Fibroblast of skin of right biceps (primary cell): ENCODE measurements around the gene GCA.
A peak's percentile ranks its signal among the peaks of the same experiment; 100 is the strongest.

ENCODE experiments used
- DNase-seq: peaks from one replicate; pipeline ENCODE4 v3.0.0-alpha.2; 2013

GCA gene

GRCh38 chr2:162343824-162344616 is at the start of gene GCA:
GCA (plus strand) TSS chr2:162344132; CDS start chr2:162344249, 117 bp downstream.
- DNase-seq: peak; percentile 92

- DNase-seq: no peak
Observed at GRCh38 chr2:162295009-162295408, 48.9 kb upstream of the GCA start.

DNA sequence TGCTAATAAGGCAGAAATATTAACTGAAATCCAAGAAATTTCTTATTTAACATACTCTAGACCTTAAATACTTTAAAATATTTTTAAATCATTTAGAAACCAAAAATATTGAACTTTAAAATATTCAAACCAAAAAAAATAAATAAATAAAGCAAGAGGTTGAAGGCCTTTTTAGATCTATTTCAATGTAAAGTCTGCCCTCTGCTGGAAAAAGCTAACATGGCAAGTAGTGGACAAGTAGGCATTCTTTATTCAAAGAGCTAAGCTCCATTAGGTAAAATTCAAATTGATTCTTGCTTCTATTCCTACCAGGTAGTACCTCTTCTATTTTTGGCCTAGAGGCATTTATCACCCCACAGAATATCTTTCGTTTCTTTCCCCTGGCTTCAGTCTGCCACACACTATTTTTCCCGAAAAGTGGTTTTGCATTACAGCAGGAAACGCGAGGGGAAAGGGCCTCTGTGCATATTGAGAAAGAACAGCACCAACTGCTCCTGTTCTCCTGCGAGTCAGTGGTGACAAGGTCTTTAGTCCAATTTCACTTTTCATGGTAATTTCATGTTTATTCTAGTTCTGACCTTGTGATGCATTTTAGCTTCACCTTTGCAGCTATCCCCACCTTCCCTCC is 45.9 kb upstream of the GCA start:
- peak; percentile 78 for DNase-seq

DNA sequence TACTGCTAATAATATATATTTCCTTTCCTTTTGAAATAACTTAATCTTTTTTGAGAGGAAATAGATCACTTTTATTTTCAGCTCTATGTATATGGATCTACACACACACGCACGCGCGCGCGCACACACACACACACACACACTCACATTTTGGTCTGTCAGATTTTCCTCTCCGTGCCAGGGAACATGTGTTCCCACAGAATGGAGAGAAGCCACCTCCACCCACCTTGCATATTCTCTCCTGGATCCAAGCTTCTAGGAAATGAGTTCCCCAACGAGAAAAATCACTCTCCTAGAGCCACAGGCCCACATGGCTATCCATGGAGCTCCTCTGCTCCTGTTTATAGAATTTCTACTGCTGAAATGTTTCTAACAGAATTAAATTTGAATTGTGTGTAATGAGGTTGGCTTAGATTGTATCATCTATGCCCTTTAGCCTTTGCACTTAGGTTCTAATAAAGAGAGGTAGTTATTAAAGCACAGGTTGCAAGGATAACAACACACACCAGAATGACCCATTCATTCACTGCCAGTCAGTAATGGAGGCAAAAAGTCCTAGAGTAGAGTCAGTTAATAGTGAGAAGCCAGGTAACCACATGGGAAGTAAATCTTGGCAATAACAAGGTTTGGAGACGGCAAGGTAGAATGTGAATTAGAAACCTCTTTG is 45.1 kb upstream of the GCA start:
- DNase-seq: no peak

DNA sequence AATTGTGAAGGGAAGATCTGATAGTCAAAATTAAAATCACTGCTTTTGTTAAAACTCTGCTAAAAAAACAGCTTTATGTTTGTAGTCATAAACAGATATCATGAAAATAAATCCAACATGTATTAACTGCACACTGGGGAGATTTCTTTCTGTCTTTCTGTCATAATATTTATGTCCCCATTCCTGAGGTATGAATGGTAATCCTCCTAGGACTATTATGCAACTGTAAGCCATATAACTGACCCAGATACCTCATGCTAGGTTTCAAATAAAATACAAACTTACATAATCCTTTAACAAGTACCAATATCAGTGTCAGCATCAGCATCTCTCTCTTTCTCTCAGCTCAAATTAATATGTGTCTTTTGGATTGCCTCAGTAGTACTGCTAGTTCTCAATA is 43.7 kb upstream of the GCA start:
- DNase-seq: no peak

DNA sequence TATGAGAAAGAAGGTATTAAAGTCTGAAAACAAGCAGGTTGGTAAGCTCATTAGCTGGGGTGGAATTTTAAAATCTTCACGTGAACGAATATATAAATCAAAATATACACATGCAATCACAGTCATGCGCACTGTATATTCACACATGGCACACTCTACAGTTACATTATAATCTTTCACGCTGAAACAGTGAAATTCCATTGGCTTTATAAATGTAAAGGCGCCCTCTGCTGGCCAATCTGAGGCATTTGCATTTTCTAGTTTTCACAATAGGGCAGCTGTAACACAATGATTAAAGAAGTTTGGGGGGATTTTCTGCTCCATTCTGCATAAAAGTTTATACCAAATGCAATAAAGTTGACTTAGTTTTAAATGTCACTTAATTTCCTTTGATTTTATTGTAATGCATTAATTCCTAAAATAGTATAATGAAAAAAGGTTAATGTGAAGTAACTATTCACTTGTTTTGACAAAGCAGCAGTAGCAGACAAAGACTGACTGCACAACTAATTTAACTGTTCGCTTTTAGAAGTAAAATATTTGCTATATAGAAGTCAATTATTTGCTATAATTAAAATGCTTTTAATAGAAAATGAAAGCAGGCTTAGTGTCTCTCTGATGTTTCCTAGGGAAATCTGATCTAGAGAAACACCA is 42.7 kb upstream of the GCA start:
- peak; percentile 67 for DNase-seq

DNA sequence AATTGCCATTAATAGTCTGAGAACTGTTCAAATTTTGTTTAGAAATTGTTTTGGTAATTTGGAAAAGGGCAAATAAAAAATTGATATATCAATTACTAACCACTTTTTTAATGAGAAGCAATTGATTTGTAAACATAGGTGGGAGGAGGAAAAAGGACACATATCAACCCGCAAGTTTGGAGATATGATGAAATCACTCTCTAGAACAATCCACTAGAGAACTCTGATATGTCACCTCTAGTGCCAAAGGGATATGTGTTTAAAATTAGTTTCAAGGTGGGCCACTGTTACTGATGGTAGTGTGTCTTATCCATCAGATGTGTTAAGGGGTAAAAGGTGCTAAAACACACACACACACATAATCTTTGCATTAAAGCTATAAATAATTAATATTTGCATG is 42.1 kb upstream of the GCA start:
- DNase-seq: no peak

DNA sequence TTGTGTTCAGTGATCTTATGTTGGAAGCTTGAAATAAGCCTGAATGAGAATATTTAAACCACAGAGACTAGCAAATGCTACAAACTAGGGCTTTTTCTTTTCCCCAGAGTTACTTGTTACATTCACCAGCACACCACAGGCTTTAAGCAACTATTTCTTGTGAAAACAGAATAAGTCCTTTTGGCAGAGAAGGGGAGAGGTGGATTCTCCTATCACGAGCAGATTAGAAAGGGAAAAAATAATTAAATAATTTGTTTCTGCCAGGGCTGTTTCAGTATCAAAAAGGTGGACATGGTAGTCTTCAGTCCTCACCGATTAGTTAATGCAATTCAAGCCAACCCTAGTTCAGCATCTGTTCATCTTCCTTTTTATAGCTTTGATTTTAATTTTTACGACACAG is 38.0 kb upstream of the GCA start:
- no peak for DNase-seq

DNA sequence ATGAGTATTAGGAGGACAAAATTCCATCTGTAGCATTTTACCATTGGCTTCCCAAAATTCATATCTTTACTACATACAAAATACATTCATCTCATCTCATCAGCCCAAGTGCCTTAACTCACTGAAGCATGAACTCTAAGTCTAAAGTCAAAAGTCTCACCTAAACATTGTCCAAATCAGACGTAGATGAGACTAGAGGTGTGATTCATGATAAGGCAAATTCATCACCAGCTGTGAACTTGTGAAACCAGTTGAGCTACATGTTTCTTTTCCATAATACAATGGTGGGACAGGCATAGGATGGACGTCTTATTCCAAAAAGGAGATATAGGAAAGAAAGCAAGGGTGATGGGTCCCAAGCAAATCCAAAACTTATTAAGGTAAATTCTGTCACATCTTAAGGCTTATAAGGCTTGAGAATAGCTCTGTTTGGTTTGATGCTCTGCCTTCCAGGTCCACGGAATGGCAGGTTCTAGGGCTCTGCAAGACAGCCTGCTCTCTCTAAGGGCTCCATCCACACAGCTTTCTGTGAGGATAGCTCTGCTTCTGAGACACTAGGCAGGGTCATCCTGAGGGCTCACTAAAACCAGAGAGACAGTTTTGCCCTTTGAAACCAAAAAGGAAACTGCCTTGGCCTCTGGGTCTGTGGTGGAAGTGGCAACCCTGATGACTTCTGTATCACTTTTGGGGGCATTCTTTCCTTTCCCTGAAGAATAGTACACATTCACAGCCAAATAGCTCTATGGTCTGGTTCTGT is 35.0 kb upstream of the GCA start:
- DNase-seq: no peak

- DNase-seq: no peak
Observed at GRCh38 chr2:162312853-162313252, 31.1 kb upstream of the GCA start.

- no peak for DNase-seq
Observed at GRCh38 chr2:162315938-162316337, 28.0 kb upstream of the GCA start.

DNA sequence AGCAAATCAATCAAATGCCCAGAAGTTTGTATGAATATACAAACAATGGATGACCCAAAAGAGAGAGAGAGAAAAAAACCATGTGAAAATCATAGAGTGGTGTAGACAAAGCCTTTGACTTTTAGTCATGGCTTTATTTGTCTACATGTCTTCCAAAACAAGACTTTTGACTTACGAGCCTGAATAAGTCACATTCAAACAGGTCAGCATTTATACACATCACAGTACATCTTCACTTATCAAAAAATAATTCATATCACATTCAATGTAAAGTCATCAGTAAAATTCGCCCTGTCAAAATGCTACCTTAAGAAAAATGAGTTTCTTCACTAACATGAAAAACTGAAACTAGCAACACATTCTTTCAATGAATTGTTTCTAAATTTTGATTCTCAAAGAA is 27.3 kb upstream of the GCA start:
- no peak for DNase-seq

DNA sequence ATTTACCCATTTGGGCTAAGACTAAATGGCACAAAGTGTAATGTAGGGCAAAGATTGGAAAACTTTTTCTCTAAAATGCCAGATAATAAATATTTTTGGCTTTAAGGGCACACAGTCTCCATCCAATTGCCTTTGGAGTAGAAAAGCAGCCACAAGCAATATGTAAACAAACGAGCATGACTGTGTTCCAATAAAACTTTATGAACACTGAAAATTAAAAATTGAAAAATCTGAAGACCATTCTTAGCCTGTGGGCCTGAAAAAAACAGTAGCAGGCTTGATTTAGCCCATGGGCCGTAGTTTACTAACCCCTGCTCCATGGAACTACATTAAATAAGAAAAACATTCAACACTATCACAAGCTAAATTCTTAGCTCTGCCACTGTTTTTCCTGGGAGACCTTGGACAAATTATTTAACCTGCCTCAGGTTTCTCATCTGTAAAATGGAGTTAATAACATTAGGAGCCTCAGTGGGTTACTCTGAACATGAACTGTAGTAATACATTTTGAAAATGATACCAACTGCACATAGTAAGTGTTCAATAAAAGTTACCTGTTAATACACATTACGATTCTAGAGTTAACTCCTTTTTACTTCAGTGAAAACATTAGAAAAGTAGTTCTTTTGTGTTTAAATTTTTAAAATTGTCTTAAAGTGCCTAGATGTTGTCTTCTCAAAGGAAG is 26.7 kb upstream of the GCA start:
- DNase-seq: no peak

DNA sequence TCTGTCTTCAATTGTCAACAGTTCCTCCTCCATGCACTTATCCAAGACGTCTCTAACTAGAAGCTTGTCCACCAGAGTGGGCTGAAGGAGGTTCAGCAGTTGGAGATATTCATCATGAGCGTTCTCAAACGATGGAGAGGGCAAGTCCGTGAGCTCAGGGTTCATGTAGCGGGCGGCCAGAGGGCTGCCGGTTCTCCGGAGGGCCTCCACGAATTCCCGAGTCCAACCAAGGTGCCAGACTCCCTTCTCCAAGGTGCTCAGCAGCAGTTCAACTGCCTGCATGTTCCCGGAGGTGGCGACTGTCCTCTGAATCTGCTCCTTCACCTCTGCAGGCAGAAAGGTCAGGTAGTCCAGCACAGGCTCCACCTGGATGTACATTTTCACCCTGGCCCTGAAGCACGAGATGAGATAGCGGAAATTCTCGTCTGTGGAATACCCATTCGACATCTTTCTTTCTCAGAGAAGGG is 26.0 kb upstream of the GCA start:
- no peak for DNase-seq

- DNase-seq: peak; percentile 83
Observed at GRCh38 chr2:162318328-162319180, 25.4 kb upstream of the GCA start, which contains the start of gene IFIH1. IFIH1 (minus strand) TSS chr2:162318684; CDS start chr2:162318307, 377 bp downstream.

DNA sequence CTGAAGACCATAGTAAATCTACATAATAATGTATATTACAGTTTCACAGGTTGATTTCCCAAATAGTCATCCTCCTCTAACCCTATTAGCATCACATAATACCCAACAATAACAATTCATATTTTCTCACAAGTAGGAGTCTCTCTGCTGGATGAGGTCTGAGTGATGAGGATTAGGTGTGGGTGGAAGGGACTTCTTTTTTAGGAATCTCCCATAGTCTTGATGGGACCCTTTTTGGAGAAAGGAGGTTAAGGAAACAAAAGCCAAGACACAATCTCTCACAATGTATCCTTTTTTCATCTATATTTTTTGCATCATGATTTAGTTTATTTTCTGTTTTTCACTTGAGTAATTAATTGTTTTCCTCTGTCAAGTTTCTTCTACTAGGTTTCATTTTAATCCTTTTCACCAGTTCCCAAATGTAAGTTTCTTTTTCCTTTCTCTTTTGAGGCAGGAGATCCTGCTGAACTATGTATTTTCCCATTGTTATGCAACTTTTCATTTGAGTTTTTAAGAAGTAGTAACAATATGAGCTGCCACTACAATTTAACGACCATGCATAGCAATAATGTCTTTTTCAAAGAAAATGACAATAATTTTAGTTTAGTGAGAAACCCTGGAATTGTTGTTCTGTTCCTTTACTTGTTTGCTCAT is 22.9 kb upstream of the GCA start:
- no peak for DNase-seq

DNA sequence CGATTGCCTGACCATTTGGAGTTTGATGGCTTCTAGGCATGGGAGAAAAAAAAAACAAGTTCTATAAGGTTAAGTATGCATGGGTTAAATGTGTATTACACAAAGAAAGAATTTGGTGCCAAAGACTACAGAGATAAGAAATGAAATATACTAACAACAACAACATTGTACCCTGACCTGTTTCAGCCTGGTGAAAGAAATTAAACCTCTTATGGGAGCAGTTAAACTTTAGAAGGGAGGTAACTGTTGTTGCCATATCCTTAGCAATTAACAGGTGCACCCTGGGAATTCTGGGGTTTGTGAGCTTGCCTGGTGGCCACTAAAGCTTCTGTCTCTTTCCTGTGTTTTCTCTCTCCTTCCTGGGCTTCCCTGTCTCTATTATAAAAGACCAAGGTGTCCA is 19.0 kb upstream of the GCA start:
- no peak for DNase-seq

GRCh38 chr2:162327134-162327769 is 16.7 kb upstream of the GCA start:
- no peak for DNase-seq

GRCh38 chr2:162327806-162328205 is 16.1 kb upstream of the GCA start:
- DNase-seq: no peak
